Measurements from ENCODE around the gene CA10.

- no peak for TF ChIP-seq POLR2A (IDR thresholded peaks at IDR 0.05; ENCODE audit: low read depth, low read length)
- TF ChIP-seq CTCF (conservative IDR thresholded peaks at IDR 0.05; ENCODE audit: low read depth, low read length) = no peak
- no peak for TF ChIP-seq BHLHE40 (IDR thresholded peaks at IDR 0.05; ENCODE audit: low read depth, low read length)
- no peak for TF ChIP-seq MXI1 (IDR thresholded peaks at IDR 0.05; ENCODE audit: borderline replicate concordance, low read depth, low read length)
Observed at GRCh38 chr17:51957786-51958185, 200.7 kb downstream of the CA10 start.
